HEK293T (cell line): ENCODE data around the gene ANTXR1.

ENCODE experiments used
- BHLHE40 ChIP-seq: fragments of 450-650 bp; IDR thresholded peaks from 2 replicates; pipeline ENCODE4 v1.6.1; 2016; ENCODE audit warnings: mild to moderate bottlenecking, moderate library complexity, borderline replicate concordance
- CTBP1 ChIP-seq: fragments of 450-650 bp; IDR thresholded peaks from 2 replicates; pipeline ENCODE4 v1.6.1; 2016; ENCODE audit warnings: borderline replicate concordance
- ELF4 ChIP-seq: fragments of 450-650 bp; IDR thresholded peaks from 2 replicates; pipeline ENCODE4 v1.6.1; 2017; ENCODE audit warnings: antibody characterized with exemption
- FOXK2 ChIP-seq: fragments of 450-650 bp; IDR thresholded peaks from 2 replicates; pipeline ENCODE4 v1.6.1; 2016; ENCODE audit warnings: mild to moderate bottlenecking
- FOXM1 ChIP-seq: fragments of 450-650 bp; IDR thresholded peaks from 2 replicates; pipeline ENCODE4 v1.6.1; 2017; ENCODE audit warnings: mild to moderate bottlenecking, borderline replicate concordance
- HDGF ChIP-seq: fragments of 450-650 bp; IDR thresholded peaks from 2 replicates; pipeline ENCODE4 v1.6.1; 2017; ENCODE audit warnings: antibody characterized with exemption, borderline replicate concordance
- L3MBTL2 ChIP-seq: fragments of 450-650 bp; conservative IDR thresholded peaks from 2 replicates; pipeline ENCODE4 v1.6.1; 2016; ENCODE audit warnings: mild to moderate bottlenecking
- NFRKB ChIP-seq: fragments of 450-650 bp; IDR thresholded peaks from 2 replicates; pipeline ENCODE4 v1.6.1; 2016; ENCODE audit warnings: mild to moderate bottlenecking, moderate library complexity
- SP1 ChIP-seq: fragments of 450-650 bp; IDR thresholded peaks from 2 replicates; pipeline ENCODE4 v1.6.1; 2017
- SUZ12 ChIP-seq: fragments of 450-650 bp; IDR thresholded peaks from 2 replicates; pipeline ENCODE4 v1.6.1; 2016; ENCODE audit warnings: mild to moderate bottlenecking
- TARDBP ChIP-seq: fragments of 450-650 bp; IDR thresholded peaks from 2 replicates; pipeline ENCODE4 v1.6.1; 2016
- ZNF384 ChIP-seq: fragments of 450-650 bp; IDR thresholded peaks from 2 replicates; pipeline ENCODE4 v1.6.1; 2016
- TF ChIP-seq, protein P1 (sequence below): fragments of 450-650 bp; IDR thresholded peaks from 2 replicates; pipeline ENCODE4 v1.6.1; 2016

DNA sequence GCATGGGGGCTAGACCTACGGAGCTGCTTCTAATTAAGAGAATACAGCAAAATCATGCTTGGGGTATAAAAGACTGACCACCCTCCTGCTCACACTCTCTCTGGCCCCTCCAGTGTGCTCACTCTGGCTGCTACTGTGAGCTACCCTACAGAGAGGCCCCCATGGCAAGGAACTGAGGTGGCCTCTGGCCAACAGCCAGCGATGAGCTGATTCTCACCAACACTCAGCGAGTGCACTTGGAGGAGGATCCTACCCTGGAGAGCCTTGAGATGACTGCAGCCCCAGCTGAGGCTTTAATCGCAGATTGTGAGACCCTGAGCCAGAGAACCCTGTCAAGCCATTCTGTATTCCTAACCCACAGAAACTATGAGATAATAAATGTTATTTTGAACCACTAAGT, 285.9 kb downstream of the ANTXR1 start:
- TF ChIP-seq SP1, result no peak
- TF ChIP-seq SUZ12, result no peak
- no peak for TF ChIP-seq ELF4
- no peak for TF ChIP-seq TARDBP
- TF ChIP-seq L3MBTL2, result no peak
- no peak for TF ChIP-seq CTBP1
- no peak for TF ChIP-seq FOXK2
- TF ChIP-seq FOXM1, result no peak
- no peak for TF ChIP-seq BHLHE40
- no peak for TF ChIP-seq NFRKB
- TF ChIP-seq HDGF, result no peak
- TF ChIP-seq ZNF384, result no peak
- TF ChIP-seq, protein P1, sequence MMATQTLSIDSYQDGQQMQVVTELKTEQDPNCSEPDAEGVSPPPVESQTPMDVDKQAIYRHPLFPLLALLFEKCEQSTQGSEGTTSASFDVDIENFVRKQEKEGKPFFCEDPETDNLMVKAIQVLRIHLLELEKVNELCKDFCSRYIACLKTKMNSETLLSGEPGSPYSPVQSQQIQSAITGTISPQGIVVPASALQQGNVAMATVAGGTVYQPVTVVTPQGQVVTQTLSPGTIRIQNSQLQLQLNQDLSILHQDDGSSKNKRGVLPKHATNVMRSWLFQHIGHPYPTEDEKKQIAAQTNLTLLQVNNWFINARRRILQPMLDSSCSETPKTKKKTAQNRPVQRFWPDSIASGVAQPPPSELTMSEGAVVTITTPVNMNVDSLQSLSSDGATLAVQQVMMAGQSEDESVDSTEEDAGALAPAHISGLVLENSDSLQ, result no peak
